Activated effector memory CD4-positive, alpha-beta T cell treated with anti-CD3 and anti-CD28 coated beads, Interleukin-2, amount 50 U/mL, for 16 hours (primary cell): ENCODE results near the gene PCDHA6.
"Not testable (repeated sequence)": the region's sequence is repeated elsewhere in the genome, so short reads cannot be mapped to it uniquely, and the experiment has no call there.

Experiments
- DNase-seq: peaks from one replicate; pipeline ENCODE4 v3.0.0-alpha.2; 2020

Gene PCDHA6

GRCh38 chr5:140857987-140858240, 30.2 kb downstream of the PCDHA6 start:
- DNase-seq, result no peak

GRCh38 chr5:140862441-140863295, 34.9 kb downstream of the PCDHA6 start:
- DNase-seq, result no peak

- no peak for DNase-seq
Observed at GRCh38 chr5:140868721-140869554, 41.2 kb downstream of the PCDHA6 start, which contains the start of gene PCDHA11. Gene PCDHA11, plus strand, starts transcription at chr5:140868957. Its CDS starts 147 bp downstream, at chr5:140869104.

GRCh38 chr5:140869555-140869886, 41.8 kb downstream of the PCDHA6 start:
- DNase-seq, result no peak

- no peak for DNase-seq
Observed at GRCh38 chr5:140870221-140871201, 42.8 kb downstream of the PCDHA6 start.

GRCh38 chr5:140875085-140876065, 47.6 kb downstream of the PCDHA6 start, which contains the start of gene PCDHA12:
Gene PCDHA12, plus strand, starts transcription at chr5:140875308. Its CDS starts 165 bp downstream, at chr5:140875473.
- no peak for DNase-seq

GRCh38 chr5:140876541-140877261, 48.9 kb downstream of the PCDHA6 start:
- DNase-seq, result not testable (repeated sequence)

GRCh38 chr5:140877262-140877581, 49.5 kb downstream of the PCDHA6 start:
- no peak for DNase-seq
